ENCODE measurements around the gene TET1. TPM values are rescaled to one million over a fixed set of nuclear protein-coding genes. Genes with fewer than 3 reads are reported as not detected.

The TET1 gene
- total and polyA plus RNA-seq, 2 experiments from 2014 or later = 37.2 to 90.5 TPM

- Mint-ChIP-seq H3K9me3 (no peaks in the 10 kb centered on the region), H3K4me1 (peaks cover 6% of the 10 kb centered on the region; the same call in 2 of the 3 replicates), H3K36me3 (ENCODE audit: low read depth) (peaks cover 43% of the 10 kb centered on the region), H3K27ac (no peak overlapping the region), H3K4me3 (no peak overlapping the region), H3K27me3 (ENCODE audit: insufficient read depth, low read depth, poor library complexity) (peaks cover 1% of the 10 kb centered on the region)
- TF ChIP-seq EZH2phosphoT487 (IDR thresholded peaks at IDR 0.05; ENCODE audit: unreplicated experiment) = no peak
- no peak for TF ChIP-seq POLR2AphosphoS5 (IDR thresholded peaks at IDR 0.05; ENCODE audit: low read depth)
- no peak for DNase-seq (ENCODE audit: low spot score)
- Histone ChIP-seq H3K4me2 (no peak overlapping the region), H3K9me2 (ENCODE audit: insufficient read depth) (no peaks in the 10 kb centered on the region), H3K27ac (ENCODE audit: low read depth) (peak overlapping the region; percentile 56), H3K4me1 (ENCODE audit: insufficient read depth) (no peaks in the 10 kb centered on the region), H3K4me3 (no peak overlapping the region), H3F3A (replicated peaks; ENCODE audit: low read depth) (peaks cover 9% of the 10 kb centered on the region; the same call in 1 of the 2 replicates), H4K20me1 (replicated peaks; ENCODE audit: insufficient read depth) (peaks cover 12% of the 10 kb centered on the region), H3K27me3 (ENCODE audit: insufficient read depth) (no peaks in the 10 kb centered on the region), H3K36me3 (ENCODE audit: insufficient read depth) (peaks cover 9% of the 10 kb centered on the region; the same call in 1 of the 2 replicates), H2AFZ (no peak overlapping the region), H3K79me2 (replicated peaks; ENCODE audit: insufficient read depth) (peaks cover 78% of the 10 kb centered on the region)
- ATAC-seq = no peak
Measured at GRCh38 chr10:68633281-68633680, 73.1 kb downstream of the TET1 start.

- Histone ChIP-seq H3K79me2 (replicated peaks; ENCODE audit: insufficient read depth) (peaks cover 73% of the 10 kb centered on the region), H3K27ac (ENCODE audit: low read depth) (peak overlapping the region; percentile 51), H3K4me1 (ENCODE audit: insufficient read depth) (no peaks in the 10 kb centered on the region), H3F3A (replicated peaks; ENCODE audit: low read depth) (peaks cover 7% of the 10 kb centered on the region; the same call in 1 of the 2 replicates), H3K36me3 (ENCODE audit: insufficient read depth) (peaks cover 9% of the 10 kb centered on the region; the same call in 1 of the 2 replicates), H4K20me1 (replicated peaks; ENCODE audit: insufficient read depth) (peaks cover 19% of the 10 kb centered on the region), H3K4me2 (no peak overlapping the region), H2AFZ (no peak overlapping the region), H3K4me3 (no peak overlapping the region), H3K9me2 (ENCODE audit: insufficient read depth) (no peaks in the 10 kb centered on the region), H3K27me3 (ENCODE audit: insufficient read depth) (no peaks in the 10 kb centered on the region)
- DNase-seq (ENCODE audit: low spot score) = no peak
- peaks cover 43% of the 10 kb centered on the region for H3K36me3 Mint-ChIP-seq (ENCODE audit: low read depth)
- ATAC-seq = no peak
- H3K4me3 Mint-ChIP-seq = no peak overlapping the region
- H3K27ac Mint-ChIP-seq = no peak overlapping the region
- H3K9me3 Mint-ChIP-seq = no peaks in the 10 kb centered on the region
- H3K4me1 Mint-ChIP-seq = peaks cover 6% of the 10 kb centered on the region; the same call in 2 of the 3 replicates
- peaks cover 3% of the 10 kb centered on the region for H3K27me3 Mint-ChIP-seq (ENCODE audit: insufficient read depth, low read depth, poor library complexity)
- TF ChIP-seq EZH2phosphoT487 (IDR thresholded peaks at IDR 0.05; ENCODE audit: unreplicated experiment) (no peak), POLR2AphosphoS5 (IDR thresholded peaks at IDR 0.05; ENCODE audit: low read depth) (no peak), JUNB (IDR thresholded peaks at IDR 0.05; ENCODE audit: unreplicated experiment) (no peak), NANOG (IDR thresholded peaks at IDR 0.05; ENCODE audit: borderline replicate concordance) (no peak), REST (IDR thresholded peaks at IDR 0.05; ENCODE audit: unreplicated experiment) (no peak), CREB1 (CRISPR knock-in tag; IDR thresholded peaks at IDR 0.05; ENCODE audit: low read depth) (no peak), EZH2 (IDR thresholded peaks at IDR 0.05; ENCODE audit: low read depth, unreplicated experiment) (no peak), ZNF331 (CRISPR knock-in tag; IDR thresholded peaks at IDR 0.05; ENCODE audit: low read depth) (no peak), STAT1 (IDR thresholded peaks at IDR 0.05; ENCODE audit: unreplicated experiment) (no peak), ZNF462 (CRISPR knock-in tag; IDR thresholded peaks at IDR 0.05) (no peak)
Measured at GRCh38 chr10:68633816-68634466, 73.8 kb downstream of the TET1 start.

All from GM23338 (cell line).